EL (cell line): ENCODE data around the gene BLOC1S6.

Experiments used
- DNase-seq: peaks from one replicate; pipeline ENCODE4 v3.0.0-alpha.2; 2016

Gene BLOC1S6

GRCh38 chr15:45588219-45588875 lies 1.2 kb downstream of the BLOC1S6 start:
- no peak for DNase-seq

- no peak for DNase-seq
Measured at GRCh38 chr15:45589256-45589655, 2.1 kb downstream of the BLOC1S6 start.

GRCh38 chr15:45594319-45594718 lies 7.1 kb downstream of the BLOC1S6 start:
- DNase-seq: no peak

- DNase-seq: no peak
Measured at GRCh38 chr15:45594835-45595530, 7.8 kb downstream of the BLOC1S6 start.

- no peak for DNase-seq
Measured at GRCh38 chr15:45603881-45604280, 16.7 kb downstream of the BLOC1S6 start.

- DNase-seq: no peak
Measured at GRCh38 chr15:45604326-45604725, 17.1 kb downstream of the BLOC1S6 start.

GRCh38 chr15:45606413-45606812 lies 19.2 kb downstream of the BLOC1S6 start:
- no peak for DNase-seq

GRCh38 chr15:45606841-45607240 lies 19.7 kb downstream of the BLOC1S6 start:
- no peak for DNase-seq

GRCh38 chr15:45611305-45611704 lies 24.1 kb downstream of the BLOC1S6 start:
- DNase-seq: no peak

GRCh38 chr15:45612790-45613415 lies 25.7 kb downstream of the BLOC1S6 start:
- peak; percentile 40 for DNase-seq

- no peak for DNase-seq
Measured at GRCh38 chr15:45616901-45617323, 29.7 kb downstream of the BLOC1S6 start.

GRCh38 chr15:45618813-45619212 lies 31.6 kb downstream of the BLOC1S6 start:
- DNase-seq: no peak

- DNase-seq: no peak
Measured at GRCh38 chr15:45628136-45628535, 41.0 kb downstream of the BLOC1S6 start.

GRCh38 chr15:45630917-45631691 lies 43.9 kb downstream of the BLOC1S6 start:
- DNase-seq: peak; percentile 89

GRCh38 chr15:45631776-45632175 lies 44.6 kb downstream of the BLOC1S6 start:
- no peak for DNase-seq

GRCh38 chr15:45634432-45635190 lies 47.4 kb downstream of the BLOC1S6 start, which contains the start of gene SQOR:
Gene SQOR, plus strand, starts transcription at chr15:45635029. Its CDS starts 23,895 bp downstream, at chr15:45658924.
- DNase-seq: peak; percentile 83

- DNase-seq: peak; percentile 50
Measured at GRCh38 chr15:45635191-45635638, 48.0 kb downstream of the BLOC1S6 start.

- DNase-seq: no peak
Measured at GRCh38 chr15:45635763-45636292, 48.6 kb downstream of the BLOC1S6 start.

- no peak for DNase-seq
Measured at GRCh38 chr15:45637141-45637540, 50.0 kb downstream of the BLOC1S6 start.

- DNase-seq: peak; percentile 78
Measured at GRCh38 chr15:45637552-45638033, 50.4 kb downstream of the BLOC1S6 start.

- DNase-seq: peak; percentile 89
Measured at GRCh38 chr15:45640616-45641015, 53.4 kb downstream of the BLOC1S6 start.

GRCh38 chr15:45641374-45641781 lies 54.2 kb downstream of the BLOC1S6 start:
- DNase-seq: peak; percentile 79
